HG02759 (cell line): Measurements from ENCODE around the gene DNTTIP2.
"Not testable (repeated sequence)": the region's sequence is repeated elsewhere in the genome, so short reads cannot be mapped to it uniquely, and the experiment has no call there.

ENCODE experiments used
- ATAC-seq: cut with Tn5 transposase; IDR thresholded peaks from one replicate; pipeline ENCODE4 v1.9.1; 2021; ENCODE audit warnings: mild to moderate bottlenecking, moderate library complexity; ENCODE audit not compliant: unreplicated experiment

The DNTTIP2 gene, protein sequence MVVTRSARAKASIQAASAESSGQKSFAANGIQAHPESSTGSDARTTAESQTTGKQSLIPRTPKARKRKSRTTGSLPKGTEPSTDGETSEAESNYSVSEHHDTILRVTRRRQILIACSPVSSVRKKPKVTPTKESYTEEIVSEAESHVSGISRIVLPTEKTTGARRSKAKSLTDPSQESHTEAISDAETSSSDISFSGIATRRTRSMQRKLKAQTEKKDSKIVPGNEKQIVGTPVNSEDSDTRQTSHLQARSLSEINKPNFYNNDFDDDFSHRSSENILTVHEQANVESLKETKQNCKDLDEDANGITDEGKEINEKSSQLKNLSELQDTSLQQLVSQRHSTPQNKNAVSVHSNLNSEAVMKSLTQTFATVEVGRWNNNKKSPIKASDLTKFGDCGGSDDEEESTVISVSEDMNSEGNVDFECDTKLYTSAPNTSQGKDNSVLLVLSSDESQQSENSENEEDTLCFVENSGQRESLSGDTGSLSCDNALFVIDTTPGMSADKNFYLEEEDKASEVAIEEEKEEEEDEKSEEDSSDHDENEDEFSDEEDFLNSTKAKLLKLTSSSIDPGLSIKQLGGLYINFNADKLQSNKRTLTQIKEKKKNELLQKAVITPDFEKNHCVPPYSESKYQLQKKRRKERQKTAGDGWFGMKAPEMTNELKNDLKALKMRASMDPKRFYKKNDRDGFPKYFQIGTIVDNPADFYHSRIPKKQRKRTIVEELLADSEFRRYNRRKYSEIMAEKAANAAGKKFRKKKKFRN

DNA sequence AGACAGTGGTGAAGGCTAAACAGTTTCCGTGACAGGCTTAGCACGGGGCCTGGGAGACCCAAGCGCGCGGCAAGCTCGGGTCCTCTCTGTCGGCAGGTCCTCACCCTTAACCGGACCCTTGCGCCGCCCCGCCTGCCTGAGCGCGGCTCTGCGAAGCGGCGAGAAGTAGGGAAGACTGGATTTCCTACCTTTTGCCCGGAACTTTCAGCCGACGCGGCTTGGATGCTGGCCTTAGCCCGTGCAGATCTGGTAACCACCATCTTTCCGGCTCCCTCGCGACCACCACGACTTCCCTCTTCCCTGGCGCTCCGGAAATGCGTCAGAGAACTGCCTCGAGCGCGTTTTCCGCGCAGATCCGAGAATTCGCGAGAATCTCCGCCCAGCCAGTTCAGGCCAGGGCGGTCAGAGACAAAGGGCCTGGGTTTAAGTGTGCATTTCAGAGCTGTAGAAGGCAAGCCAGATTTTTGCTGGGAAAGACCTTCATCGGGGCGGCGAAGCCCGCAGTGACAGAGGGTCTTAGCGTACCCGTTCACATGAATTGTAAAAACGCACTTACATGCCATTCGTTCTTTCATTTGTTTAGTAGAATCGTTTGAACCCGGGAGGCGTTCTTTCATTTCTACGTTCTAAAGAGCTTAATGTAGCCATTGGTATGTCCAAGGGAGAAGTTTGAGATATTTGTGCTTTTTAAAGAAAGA lies at the start of gene DNTTIP2:
Gene DNTTIP2, minus strand, starts transcription at position 318 of the 698 bp plus-strand sequence. Its CDS starts 58 bp downstream, at position 260.
- ATAC-seq = peak; percentile 96

DNA sequence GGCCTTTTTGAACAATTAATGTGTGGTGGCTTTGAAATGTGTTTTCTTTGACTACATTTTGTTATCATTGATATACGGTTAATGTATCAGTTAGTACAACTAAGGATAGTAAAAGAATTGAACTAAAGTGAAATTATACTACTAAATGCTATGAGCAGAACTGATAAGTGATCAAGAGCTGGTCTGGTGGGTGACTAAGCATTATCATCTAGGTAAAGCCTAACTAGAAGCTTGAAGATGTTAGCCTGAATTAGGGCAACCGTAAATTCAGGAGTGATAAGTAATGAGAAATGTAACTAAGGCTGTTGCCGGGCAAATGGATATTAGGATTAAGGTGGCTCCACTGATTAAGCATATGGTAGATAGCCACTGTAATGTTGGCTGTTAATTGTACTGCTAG lies 46.2 kb upstream of the DNTTIP2 start:
- no peak for ATAC-seq

DNA sequence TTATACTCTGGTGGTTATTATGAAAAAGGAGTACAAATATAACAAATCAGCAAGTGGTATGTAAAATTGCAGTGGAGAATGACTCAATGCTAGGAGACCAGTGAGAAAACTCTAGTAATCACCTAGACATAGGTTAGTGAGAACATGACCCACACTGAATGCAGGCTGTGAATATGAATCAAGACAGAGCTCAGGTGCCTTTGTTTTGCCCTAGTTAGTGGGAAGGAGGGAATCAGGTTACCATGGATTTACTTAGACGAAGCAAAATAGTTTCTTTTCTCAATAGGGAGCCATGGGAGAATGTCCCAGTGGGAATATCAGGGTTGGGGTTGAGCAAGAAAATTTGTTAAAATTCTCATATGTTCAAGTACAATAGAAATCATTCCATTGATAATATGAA lies 40.8 kb upstream of the DNTTIP2 start:
- no peak for ATAC-seq

DNA sequence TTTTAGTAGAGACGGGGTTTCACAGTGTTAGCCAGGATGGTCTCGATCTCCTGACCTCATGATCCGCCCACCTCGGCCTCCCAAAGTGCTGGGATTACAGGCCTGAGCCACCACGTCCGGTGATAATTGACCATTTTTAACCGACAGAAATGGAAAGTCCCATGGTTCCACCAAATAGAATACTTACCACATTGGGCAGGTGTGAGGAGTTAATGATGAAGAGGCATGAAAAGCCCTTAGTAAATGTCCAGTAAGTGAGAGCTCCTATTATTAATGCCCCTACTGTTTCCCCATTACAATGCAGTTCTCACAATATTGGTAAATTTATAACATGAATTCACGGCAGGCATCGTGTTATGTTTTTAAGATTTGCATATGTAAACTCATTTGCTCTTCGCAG lies 38.3 kb upstream of the DNTTIP2 start:
- no peak for ATAC-seq

DNA sequence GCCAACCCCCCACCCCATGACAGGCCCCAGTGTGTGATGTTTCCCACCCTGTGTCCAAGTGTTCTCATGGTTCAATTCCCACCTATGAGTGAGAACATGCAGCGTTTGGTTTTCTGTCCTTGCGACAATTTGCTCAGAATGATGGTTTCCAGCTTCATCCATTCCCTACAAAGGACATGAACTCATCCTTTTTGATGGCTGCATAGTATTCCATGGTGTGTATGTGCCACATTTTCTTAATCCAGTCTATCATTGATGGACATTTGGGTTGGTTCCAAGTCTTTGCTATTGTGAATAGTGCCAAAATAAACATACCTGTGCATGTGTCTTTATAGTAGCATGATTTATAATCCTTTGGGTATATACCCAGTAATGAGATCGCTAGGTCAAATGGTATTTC lies 31.9 kb upstream of the DNTTIP2 start:
- ATAC-seq = not testable (repeated sequence)

DNA sequence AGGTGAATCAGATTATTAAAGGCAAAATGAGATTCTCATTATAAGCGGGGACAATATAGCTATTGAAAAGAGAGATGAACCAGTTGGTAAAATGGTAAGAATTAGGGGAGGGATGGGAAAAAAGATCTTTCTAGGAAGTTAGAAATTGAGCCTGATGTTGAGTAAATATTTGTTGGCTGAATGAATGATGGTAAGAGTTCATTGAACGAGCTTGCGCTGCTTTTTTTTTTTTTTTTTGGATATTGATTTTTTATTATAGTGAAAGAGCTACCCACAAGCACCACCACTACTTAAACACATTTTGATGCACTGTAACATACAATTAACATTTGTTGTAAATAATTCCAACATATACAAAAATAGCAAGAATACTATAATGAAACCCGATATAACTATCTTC lies 31.3 kb upstream of the DNTTIP2 start:
- ATAC-seq = no peak

DNA sequence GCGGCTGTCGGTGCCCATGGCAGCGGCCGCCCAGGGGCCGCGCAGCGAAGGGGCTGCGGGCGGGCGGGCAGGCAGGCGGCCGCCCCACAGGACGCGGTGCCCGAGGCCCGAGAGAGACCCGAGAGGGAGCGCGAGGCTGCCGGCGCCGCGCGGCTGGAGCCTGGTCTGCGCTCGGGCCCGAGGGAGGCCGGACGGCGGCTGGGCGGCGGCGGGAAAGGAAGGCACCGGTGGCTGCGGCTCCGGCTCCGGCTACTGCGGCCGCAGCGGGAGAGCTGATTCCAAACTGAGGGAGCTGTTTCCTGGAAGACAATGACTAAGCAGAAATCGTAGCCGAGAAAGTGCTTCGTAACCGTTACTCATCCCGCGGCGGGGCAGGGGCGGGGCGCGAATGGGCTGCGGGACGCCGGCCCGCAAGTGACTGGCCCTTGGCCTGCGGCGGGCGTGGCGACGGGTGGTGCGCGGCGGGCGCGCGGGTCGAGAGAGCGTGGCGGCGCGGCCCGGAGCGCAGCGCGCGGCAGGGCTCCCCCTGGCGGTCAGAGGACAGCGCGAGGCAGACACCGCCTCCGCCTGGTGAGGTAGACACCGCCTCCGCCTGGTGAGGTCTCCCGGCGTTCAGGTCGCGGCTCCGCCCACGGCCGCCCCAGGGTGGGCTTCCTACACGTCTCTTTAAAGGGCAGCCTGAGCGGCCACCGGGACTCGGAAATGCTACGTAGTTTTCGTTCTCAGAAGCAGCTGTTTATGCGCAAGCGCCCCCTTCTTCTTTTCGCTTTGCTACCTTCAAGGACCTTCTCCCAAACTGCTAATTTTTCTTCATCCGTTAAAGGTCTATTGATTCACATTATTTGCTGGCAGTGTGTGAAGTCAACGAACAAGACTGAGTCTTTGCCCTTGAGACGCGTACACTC lies 30.4 kb upstream of the DNTTIP2 start, which contains the start of gene GCLM:
Gene GCLM, minus strand, starts transcription at position 285 of the 905 bp plus-strand sequence. Its CDS starts 267 bp downstream, at position 18.
- ATAC-seq = peak; percentile 94

DNA sequence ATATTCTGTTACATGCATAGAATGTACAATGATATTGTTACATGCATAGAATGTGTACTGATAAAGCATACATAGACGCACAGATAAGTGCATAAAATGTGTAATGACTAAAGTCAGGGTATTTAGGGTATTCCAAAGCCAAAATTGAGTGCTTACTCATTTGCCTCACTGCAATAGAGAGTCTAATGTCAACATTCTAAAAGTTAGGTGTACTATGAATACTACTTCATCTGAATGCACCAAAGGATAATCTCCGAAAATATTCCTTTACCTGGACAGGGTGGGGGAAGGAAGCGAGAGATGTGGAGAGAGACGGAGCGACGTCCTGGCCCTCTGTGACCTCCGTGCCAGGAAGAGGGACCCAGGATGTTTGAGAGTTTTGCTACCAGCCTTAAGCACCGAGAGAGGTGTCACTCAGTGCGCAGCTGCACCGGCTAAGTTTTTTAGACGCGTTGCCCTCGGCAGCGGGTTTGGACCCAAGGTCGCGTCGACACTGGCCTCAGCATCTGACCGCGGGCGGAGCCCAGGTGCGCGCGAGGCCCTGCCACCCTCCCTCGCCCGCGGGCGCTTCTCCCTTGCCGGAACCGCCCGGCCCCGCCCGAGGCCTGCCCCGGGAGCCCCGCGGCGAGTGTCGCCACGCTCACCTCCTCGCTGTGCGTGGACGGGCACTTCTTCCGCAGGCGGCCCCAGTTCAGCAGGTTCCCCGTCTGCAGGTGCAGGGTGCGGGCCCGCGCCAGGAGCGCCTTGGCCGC lies 29.6 kb upstream of the DNTTIP2 start:
- peak; percentile 45 for ATAC-seq

DNA sequence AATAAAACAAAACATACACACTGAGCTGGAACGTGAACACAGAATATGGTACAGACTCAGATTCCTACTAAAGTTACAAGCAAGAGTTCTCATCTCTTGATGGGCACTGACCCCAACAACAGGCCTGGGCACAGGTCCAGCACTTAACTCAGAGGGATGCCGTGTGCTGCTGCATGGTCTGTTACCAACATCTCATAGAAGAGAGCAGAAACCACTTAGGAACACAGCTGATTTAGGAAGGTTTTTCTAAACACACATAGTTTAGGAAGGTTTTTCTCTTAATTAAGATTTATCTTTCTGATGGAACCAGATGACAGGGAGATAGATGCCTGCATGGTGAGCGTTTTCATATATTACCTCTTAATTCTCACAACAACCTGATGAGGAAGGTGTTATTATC lies 28.7 kb upstream of the DNTTIP2 start:
- ATAC-seq = no peak

DNA sequence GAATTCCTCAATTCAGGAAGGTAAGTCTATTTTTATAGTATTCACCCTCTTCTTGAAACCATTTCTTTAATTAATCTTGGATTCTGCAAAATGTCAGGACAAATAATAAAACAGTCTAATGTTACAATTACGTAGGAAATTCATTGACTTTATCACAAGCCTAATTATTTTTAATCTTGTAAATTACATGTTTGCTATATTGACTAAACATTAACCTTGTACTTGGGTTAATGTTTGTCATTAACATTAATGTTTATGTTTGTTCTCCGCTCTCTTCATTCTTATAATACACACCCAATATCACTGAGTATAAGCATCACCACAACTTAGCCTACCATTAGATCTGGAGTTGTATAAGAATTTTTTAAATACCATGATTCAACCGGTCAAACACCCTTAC lies 27.5 kb upstream of the DNTTIP2 start:
- ATAC-seq = no peak

DNA sequence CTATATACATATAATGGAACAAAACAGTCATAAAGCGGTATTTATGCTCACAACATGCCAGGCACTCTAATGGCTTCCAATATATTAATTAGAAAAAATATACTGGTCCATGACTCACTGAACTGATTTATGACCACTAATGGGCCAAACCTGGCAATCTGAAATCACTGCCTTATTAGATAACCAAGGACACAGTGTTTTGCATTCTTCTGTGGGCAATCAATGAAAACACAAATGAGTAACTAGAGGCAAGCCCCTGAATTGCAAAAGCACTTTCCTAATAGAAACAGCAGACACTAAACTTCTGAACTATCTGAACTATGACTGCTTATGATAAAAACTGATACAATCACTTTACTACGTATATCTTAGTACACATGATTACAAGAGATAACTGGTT lies 26.7 kb upstream of the DNTTIP2 start:
- no peak for ATAC-seq

DNA sequence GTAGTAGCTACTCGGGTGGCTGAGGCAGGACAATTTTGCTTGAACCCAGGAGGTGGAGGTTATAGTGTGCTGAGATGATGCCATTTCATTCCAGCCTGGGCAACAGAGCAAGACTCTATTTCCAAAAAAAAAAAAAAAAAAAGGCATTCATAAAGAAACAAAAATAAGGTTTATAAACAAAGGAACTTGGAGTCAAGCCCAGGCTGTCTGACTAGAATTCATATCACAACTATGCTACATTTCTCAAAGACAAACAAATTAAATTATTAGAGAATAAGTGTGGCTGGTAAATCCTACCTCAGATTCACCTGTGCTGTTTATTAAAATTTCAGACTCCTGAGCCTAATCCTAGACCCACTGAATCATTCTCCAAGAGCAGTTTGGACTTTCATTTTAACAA lies 26.0 kb upstream of the DNTTIP2 start:
- no peak for ATAC-seq

DNA sequence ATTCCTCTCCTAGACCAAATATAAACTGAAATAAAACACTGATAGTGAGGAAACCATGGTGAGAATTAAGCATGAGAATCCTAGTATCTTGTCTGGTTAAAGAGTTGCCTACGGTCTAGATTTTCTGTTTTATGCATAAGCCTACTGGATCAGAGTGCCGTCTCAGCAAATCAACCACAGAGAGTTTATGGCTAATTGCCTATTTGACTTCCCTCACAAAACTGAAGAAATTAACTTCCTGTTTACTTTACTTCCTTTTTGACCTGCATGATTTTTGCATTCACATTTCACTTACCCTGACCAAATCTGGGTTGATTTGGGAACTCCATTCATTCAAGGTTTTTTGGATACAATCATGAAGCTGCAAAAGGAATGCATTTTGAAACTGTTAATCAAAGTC lies 25.2 kb upstream of the DNTTIP2 start:
- ATAC-seq = no peak

DNA sequence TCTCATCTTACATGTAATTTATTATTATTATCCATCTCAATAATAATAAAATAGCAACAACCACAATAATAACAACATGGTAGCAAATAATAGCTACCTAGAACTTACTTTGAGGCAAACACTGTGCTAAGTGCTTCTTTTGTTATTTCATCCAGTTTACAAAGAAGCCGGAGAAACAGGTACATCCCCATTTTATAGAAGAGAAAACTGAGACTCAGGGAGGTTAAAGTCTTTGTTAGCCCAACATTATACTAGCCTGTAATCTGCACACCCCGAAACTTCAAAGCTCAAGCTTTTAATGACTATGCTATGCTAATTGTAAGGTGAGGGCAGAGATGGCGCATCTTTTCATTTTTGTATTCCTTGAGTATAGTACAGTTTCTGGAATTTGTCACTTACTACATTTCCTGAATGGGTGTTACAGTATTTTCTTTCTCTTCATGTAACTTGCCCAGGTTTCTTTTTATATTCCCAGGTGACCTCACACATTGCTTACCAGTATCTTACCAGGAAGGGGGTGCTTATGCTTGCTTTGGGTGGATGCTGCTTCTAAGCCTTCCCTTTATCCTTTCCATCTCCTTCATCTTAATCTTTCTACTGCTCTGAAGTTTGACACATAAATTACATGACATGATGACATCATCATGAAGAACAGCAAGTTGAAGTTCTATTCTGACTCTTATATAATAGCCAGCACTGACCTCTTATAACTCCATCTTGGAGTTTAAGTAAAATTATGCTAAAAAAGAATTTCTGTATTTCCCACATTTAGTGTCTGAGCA lies 21.9 kb upstream of the DNTTIP2 start:
- ATAC-seq = no peak

DNA sequence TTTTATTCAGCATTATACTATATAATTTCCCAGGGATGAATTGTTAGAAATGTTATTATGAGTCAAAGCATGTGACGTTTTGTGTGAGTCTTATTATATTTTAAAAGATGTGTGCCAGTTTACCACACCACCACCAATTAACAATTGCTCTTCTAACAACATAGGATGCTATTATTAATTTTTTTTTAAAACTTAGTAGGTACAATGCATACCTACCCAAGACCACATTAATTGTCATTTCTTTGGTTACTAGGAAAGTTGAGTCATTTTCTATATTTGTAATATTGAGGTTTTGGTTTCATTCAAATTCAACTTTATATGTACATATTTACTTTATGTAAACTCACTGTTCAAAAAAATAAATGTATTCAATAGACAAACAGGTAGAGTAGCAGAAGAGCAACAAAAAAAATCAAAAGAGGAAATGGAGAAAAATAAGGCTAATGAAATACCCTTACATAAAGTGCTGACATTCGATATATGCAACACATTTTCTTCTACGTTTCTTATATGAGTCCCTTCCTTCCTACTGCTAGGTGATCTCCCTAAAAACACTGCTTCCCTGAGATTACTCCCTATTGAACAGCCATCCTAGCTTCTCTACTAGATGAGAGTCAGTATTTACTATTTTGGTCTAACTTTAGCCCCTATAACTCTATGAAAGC lies 20.7 kb upstream of the DNTTIP2 start:
- no peak for ATAC-seq

DNA sequence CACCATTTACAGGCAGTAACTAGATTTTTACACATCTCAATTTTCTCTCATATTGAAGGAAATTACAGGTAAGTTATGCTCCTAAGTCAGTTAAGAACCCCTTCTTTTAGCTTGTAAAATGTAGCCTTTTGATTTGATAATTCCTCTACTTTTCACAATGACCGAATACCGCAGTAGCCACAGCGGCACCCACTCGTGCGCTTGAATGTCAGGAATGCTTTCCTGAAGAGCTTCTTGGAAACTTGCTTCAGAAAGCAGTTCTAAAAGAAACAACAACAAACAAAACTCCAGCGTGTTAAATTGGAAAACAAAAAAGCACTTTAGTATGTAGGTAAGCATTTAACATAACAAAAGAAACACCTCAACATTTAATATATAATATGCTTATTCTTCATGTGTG lies 9.9 kb upstream of the DNTTIP2 start:
- ATAC-seq = no peak

DNA sequence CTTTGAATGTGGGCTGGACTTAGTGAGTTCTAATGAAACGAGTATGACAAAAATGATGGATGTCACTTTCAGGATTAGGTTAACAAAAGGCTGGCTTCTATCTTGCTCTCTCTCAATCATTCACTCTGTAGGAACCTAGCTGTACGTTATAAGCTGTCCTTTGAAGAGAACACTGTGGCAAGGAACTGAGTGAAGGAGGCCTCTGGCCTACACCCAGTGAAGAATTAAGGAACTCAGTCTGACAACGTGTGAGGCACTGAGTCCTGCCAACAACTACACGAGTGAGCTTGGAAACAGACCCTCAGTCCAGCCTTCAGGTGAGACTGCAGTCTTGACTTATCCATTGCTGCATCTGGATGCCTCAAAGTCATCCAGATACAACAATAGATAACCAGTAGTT lies 3.3 kb upstream of the DNTTIP2 start:
- ATAC-seq = no peak

DNA sequence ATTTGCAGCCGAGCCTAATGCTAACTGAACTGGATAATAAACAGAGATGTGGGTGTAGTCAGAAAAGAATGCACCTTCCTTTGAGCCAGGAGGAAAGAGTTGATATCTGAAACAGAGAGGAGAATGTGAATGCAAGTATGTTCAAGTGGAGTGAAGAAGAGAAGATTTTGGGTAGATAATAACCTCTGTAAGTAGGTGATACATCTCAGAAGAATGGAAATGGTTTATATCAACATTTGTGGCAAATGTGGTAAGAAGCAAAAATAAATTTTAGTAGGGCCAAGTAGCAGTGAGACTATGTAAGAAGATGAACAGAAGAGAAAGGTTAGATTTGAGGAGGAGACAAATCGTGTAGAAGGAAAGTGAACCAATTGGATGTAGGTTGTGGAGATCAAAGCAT lies 1.7 kb upstream of the DNTTIP2 start:
- ATAC-seq = no peak

DNA sequence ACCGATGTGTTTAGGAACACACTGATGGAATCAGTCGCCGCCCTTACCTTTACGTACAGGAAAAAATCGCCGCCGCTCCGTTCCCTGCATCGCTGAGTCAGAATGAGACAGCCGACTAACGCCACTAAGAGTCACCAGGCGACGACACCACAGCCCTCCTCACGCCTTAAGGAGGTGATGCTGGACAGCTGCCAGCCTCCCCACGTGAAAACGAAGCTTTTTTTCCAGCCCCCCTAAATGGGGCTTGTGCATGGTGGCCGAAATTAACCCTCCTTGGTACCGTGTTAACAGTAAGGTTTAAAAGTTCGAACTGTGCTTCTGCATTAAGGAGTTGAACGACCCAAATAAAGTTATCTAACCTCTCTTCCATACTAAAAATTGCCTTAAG lies 511 bp downstream of the DNTTIP2 start:
- peak; percentile 67 for ATAC-seq
